Muscle of arm (tissue), 14 donors: ENCODE results near the gene FOXL3. TPM values are rescaled to one million over a fixed set of nuclear protein-coding genes. Genes with fewer than 3 reads are reported as not detected.
"Not testable (repeated sequence)": the region's sequence is repeated elsewhere in the genome, so short reads cannot be mapped to it uniquely, and the experiment has no call there.

Experiments used
- DNase-seq: peaks from one replicate; pipeline ENCODE4 v3.0.0-alpha.2; 2013
- long read RNA-seq, 11 donors: transcript quantifications; one replicate each; lab custom pipeline, GENCODE V29; 2026
- polyA plus RNA-seq, 12 donors: library from polyadenylated mRNA; unstranded; fragments of 120-200 nt; gene quantifications; one replicate each; pipeline ENCODE4 v1.2.1, GENCODE V29; 2013; ENCODE audit not compliant: insufficient read length in 12 of 12

FOXL3 gene
- not detected for polyA plus RNA-seq
- long read RNA-seq, donor 1, transcript AC187653.1-201 (3 exons, 702 nt), result major isoform, 5 of 5 reads
- long read RNA-seq, donor 1, partial matches to known transcripts, result 0 of 5 reads
- long read RNA-seq, donor 1, other reads (novel, unspliced or antisense), result 0 of 5 reads
- long read RNA-seq, donor 2, result 0 reads
- long read RNA-seq, donor 3, result 0 reads
- long read RNA-seq, donor 4, result 0 reads
- long read RNA-seq, donor 5, result 0 reads
- long read RNA-seq, donor 6, result 0 reads
- long read RNA-seq, donor 7, result 0 reads
- long read RNA-seq, donor 8, result 0 reads
- long read RNA-seq, donor 9, result 0 reads
- long read RNA-seq, donor 10, result 0 reads
- long read RNA-seq, donor 11, result 0 reads

DNA sequence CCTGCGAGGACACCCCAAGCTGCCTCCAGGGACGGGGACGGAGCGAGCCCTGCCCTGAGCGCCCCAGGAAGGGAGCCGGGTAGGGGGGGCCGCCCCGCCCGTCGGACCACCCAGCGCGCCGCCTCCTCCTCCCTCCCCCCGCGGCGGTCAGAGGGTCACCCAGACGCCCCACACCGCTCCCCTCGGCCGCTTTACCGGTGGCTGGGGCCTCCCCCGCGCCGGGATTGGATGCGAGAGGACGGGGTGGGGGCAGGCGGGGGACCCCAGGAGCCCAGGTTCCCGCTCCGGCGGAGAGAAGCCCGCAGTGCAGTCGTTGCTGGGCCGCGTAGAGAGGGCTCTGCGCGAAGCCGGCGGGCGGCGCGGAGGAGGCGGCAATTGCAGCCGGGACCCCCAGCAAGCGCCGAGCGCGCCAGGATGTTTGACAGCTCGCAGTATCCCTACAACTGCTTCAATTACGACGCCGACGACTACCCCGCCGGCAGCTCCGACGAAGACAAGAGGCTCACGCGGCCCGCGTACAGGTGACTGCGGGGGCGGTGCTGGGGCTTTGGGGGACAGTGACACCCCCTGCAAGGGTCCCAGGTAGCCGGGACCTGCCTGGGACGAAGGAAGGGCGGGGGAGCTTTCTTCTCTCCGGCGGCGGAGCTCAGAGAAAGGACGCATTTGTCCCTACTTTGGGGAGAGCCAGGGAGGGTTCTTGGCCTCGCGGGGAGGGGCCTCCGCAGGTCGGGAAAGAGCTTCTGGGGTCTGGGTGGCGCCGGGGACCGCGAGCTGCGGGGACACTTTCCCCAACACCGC is at the start of gene FOXL3:
TSS of gene FOXL3 (plus strand) at position 415 of the 798 bp plus-strand sequence. CDS start at position 415, 0 bp downstream.
- DNase-seq, result no peak

DNA sequence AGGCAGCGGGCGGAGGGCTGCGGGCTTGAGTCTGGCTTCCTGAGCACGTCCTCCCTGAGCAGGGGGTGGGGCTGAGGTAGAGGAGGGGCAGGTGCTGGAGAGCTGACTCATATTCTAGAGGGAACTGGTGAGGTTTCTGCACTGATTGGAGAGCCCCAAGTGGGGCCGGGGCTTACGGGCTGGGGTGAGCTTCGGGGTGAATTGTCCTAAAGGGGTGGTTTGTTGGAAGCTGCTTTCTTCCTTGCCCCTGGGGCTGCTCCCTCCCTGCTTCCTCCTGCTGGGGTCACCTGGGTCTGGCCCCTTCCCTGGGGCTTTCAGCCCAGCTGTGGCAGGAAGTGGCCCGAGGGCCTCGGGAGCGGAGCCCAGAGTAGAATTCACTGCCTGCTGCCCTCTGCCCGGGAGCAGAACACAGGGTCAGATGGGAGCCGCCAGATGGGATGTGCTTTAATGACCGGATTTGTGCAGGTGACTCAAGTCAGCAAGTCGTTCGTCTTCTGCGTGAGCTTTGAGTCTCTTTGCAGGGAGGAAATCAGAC is 49.0 kb upstream of the FOXL3 start:
- DNase-seq, result no peak

- no peak for DNase-seq
These were observed 48.5 kb upstream of the FOXL3 start for GRCh38 chr7:241513-241912.

DNA sequence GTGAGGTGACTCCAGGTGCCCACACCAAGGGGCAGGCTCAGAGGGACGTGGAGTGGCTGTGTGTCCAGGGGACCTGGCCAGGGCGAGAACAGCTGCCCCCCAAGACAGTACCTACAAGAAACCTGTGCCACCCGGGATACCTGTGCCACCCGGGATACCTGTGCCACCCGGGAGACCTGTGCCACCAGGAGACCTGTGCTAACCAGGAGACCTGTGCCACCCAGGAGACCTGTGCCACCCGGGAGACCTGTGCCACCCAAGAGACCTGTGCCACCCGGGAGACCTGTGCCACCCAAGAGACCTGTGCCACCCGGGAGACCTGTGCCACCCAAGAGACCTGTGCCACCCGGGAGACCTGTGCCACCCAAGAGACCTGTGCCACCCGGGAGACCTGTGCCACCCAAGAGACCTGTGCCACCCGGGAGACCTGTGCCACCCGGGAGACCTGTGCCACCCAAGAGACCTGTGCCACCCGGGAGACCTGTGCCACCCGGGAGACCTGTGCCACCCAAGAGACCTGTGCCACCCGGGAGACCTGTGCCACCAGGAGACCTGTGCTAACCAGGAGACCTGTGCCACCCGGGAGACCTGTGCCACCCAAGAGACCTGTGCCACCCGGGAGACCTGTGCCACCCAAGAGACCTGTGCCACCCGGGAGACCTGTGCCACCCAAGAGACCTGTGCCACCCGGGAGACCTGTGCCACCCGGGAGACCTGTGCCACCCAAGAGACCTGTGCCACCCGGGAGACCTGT is 47.0 kb upstream of the FOXL3 start:
- not testable (repeated sequence) for DNase-seq

DNA sequence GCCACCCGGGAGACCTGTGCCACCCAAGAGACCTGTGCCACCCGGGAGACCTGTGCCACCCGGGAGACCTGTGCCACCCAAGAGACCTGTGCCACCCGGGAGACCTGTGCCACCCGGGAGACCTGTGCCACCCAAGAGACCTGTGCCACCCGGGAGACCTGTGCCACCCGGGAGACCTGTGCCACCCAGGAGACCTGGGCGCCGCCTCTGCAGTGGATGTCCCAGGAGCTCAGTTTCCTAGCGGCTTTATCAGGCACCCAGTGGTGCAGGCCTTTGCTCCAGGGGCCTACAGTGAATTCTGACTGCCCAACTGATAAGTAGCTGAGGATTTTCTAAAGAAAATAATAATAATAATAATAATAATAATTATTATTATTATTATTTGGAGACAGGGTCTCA is 46.4 kb upstream of the FOXL3 start:
- not testable (repeated sequence) for DNase-seq

- no peak for DNase-seq
These were observed 45.0 kb upstream of the FOXL3 start for GRCh38 chr7:244974-245373.

DNA sequence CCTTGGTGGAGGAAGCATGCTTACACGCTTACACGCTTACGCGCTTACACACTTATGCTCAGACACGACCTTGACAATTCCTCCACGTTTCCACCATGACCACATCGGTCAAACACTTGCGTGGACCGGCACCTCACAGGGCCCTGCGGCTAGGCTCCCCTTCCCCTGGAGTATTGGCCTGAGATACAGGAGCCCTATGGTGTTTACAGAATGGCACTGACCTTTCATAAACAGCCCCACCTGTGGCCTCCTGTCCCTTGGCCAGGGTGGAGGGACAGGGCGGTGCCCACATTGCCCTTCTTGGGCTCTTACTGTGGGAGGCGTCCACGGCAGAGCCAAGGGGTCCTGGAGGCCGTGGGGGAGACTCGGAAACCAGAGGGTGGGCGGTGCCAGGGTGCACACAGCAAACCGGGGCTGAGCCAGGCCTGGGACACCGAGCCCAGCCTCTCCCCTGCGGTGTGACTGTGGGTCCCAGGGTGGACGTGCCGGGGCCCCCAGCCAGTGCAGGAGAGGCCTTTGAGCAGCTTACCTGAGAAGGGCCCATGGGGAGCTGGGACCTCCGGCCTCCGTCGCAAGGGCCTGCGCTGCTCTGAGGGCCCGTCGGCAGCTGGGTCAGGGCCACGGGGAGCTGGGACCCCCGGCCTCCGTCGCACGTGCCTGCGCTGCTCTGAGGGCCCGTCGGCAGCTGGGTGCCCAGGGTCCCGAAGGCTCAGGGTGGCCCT is 44.2 kb upstream of the FOXL3 start:
- no peak for DNase-seq

DNA sequence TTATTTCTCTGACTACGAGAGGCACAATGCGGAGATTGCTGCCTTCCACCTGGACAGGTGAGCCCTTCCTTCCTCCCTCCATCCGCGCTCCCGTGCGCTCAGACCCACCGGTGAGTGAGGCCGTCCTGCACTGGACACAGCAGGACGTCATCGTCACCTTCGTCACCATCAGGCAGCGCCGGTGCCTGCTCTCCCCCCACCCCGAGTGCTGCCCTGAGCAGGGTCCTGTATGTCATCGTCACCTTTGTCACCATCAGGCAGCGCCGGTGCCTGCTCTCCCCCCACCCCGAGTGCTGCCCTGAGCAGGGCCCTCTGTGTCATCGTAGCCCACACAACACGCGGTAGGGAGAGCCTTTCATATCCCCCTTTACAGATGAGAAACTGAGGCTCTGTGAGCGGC is 43.5 kb upstream of the FOXL3 start:
- no peak for DNase-seq

GRCh38 chr7:247181-247580 is 42.8 kb upstream of the FOXL3 start:
- DNase-seq, result no peak

GRCh38 chr7:247636-248035 is 42.3 kb upstream of the FOXL3 start:
- DNase-seq, result no peak

GRCh38 chr7:248732-249435 is 41.1 kb upstream of the FOXL3 start:
- DNase-seq, result no peak

GRCh38 chr7:249989-250388 is 40.0 kb upstream of the FOXL3 start:
- no peak for DNase-seq

GRCh38 chr7:250523-250922 is 39.4 kb upstream of the FOXL3 start:
- DNase-seq, result no peak

DNA sequence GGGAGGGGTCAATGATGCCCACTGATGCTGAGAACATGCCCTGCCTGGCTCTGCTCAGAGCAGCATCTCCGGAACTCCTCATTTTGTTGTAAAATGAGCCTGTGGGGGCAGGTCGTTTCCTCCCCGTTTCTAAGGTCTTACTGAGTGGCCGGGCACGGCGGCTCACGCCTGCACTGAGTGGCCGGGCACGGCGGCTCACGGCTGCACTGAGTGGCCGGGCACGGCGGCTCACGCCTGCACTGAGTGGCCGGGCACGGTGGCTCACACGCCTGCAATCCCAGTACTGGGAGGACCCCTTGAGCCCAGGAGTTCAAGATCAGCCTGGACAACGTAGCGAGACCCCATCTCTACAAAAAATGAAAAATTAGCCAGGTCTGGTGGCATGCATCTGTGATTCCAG is 39.0 kb upstream of the FOXL3 start:
- no peak for DNase-seq

DNA sequence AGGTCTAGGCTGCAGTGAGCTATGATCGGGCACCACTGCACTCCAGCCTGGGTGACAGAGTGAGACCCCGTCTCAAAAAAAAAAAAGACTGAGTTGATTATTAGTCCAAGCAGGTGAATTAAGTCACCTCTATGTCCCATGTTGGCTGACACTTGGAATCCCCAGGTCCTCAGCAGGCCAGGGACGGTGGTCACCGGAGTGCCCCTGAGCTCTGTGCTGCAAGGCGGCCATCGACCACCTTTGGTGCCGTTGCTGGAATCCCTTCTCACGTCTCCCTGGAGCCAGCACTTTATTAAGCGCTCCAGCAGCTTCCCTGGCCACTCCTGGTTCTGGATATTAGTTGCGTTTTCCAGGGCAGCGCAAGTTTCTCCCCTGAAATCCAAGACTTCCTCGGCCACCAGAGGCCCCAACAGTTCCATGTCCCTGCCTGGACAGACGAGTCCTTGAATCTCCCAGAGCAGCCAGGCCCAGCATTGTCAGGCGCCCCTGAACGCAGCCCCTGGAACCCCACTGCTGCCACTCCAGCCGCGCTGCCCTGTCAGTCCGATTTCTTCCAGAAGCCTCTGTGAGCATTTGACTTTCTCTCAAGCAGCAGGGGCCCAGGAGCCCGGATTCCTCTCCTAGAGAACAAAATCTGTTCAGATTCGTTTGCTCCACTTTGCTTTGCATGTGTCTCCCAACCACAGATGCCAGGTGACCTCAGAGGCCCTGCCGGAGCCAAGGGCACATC is 38.4 kb upstream of the FOXL3 start:
- DNase-seq, result no peak

DNA sequence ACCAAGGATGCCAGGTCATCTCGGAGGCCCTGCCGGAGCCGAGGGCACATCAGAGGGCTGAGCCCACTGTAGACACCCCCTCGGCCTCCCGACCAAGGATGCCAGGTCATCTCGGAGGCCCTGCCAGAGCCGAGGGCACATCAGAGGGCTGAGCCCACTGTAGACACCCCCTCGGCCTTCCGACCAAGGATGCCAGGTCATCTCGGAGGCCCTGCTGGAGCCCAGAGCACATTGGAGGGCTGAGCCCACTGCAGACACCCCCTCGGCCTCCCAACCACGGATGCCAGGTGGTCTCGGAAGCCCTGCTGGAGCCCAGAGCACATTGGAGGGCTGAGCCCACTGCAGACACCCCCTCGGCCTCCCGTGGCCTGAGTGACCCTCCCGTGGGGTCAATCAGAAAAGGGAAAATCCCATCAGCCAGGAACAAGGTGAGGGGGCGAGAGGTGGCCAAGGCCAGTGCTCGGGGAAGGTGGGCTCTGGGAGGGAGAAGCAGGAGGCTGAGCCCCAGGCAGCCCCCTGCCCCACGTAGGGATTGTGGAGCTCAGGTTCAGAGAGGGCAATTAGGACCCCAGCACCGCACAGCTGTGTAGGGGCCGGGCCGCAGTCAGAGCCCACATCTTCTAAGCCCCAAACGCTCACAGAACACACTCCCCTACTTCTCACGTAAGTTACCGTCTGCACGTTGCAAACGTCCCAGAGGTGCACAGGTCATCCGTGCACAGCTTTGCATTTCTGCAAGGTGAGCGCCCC is 37.6 kb upstream of the FOXL3 start:
- DNase-seq, result no peak

- no peak for DNase-seq
These were observed 37.0 kb upstream of the FOXL3 start for GRCh38 chr7:252981-253380.

- DNase-seq, result no peak
These were observed 36.2 kb upstream of the FOXL3 start for GRCh38 chr7:253581-254336.
